ENCODE measurements around the gene CHMP6.

CHMP6 gene

DNA sequence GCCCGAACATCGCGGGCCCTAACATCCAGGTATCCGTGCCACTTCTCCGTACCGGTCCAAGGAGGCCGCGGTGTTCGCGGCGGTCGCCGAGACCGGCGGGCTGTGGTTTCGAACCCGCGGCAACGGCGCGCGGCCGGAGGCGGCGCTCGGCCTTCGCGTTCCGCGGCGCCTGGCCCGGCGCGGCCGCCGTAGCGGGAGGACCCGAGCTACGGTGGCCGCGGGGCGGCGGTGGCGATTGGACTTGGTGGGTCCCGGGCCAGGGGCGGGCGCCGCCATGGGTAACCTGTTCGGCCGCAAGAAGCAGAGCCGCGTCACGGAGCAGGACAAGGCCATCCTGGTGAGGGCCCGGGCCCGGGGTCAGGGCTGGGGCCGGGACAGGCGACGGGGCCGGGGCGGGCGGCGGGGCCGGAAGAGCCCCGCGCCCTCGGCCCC lies at the start of gene CHMP6:
TSS of gene CHMP6 (plus strand) at position 197 of the 432 bp plus-strand sequence. CDS start at position 275, 78 bp downstream.
- peak; percentile 91 for DNase-seq (ENCODE audit: low spot score)

DNA sequence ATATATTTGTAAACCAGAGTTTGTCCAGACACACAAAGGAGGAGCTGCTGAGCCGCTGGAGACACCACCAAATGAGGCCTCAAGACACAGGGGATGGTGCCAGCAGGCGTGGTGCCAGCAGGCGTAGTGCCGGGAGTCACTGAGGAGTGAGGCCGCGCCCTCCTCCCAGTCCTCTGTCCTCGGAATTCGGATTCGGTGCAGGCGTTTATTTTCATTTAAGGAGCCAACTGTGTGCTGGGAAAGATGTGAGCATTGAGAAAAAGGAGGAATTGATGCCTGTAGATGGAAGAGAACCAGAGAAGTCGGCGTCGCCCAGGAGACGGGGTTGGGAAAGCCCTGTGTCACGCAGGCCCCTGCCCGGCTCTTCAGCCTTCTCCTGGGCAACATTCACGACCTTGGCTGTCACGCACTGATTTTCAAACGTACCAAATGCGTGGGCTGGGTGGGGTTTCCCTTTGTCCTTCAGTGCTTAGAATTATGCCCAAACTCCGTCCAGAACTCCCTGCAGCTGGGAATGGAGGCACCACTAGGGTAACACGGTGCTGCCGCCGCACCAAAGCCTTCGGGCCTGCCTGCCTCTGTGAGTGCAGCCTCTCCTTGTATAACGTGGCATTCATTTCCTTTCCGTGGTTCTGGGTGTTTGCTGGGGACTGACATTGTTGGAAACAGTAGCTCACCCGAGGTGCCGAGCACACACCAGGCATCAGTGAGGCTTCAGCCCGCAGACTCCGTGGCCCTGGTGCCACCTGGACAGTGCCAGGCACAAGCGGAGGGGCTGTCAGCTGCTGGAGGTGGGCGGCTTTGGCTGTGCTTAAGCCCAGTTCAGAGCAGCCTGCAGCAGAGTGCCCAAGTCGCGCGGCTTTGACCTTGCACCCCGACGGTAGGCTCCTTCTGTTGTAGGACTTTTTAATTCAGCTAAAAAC lies 49.0 kb upstream of the CHMP6 start:
- peak; percentile 86 for DNase-seq (ENCODE audit: low spot score)

DNA sequence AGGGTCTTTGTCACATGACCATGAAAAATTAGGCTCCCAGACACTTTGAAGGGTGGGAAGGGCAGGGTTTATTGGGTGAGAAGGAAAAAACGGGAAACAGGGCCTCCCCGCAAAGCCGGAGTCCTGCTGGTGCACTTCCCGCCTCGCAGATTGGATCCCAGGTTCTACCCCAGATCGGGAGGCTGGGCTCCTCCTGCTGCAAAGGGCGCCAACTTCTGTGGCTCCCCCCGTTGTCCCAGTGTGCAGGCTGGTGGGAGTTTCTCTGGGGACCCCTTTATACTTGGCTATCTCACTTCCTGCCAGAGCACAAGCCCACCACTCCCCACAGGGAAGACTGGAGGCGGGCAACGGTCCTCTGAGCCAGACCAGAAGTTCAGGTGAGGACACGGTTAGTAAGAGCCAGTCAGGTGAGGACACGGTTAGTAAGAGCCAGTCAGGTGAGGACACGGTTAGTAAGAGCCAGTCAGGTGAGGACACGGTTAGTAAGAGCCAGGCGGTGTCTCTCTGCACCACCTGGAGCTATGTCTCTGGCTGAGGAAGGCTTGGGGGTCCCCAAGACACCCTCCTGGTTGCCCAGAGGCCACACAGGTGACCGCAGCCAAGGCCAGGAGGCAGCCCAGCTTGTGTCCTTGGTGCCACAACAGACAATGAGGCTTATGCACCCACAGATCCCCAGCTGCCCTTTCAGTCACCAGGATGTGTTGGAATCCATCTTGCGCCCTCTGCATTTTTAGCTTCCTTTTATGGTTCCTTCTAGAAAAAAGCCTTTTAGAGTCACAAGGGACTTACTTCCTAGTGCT lies 48.1 kb upstream of the CHMP6 start:
- DNase-seq (ENCODE audit: low spot score): no peak

DNA sequence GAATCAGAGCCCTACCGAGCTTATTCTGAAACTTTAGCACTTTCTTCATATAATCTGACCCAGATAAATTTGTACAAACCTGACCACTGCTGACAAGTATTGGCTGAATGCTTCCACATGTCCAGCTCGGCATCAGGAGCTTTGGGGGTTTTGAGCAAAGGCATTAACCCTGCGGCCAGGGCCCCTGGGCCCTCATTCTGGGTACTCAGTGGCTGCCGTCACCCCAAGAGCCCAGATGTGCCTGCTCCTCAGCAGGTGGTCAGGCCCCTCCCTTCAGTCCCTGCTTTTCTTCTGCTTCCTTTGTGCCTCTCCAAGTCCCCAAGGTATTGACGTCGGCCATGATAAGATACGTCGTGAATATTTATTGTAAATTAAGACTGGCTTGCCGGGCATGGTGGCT lies 47.3 kb upstream of the CHMP6 start:
- DNase-seq (ENCODE audit: low spot score): no peak

- DNase-seq (ENCODE audit: low spot score): no peak
These were observed 45.9 kb upstream of the CHMP6 start for GRCh38 chr17:80945736-80946135.

DNA sequence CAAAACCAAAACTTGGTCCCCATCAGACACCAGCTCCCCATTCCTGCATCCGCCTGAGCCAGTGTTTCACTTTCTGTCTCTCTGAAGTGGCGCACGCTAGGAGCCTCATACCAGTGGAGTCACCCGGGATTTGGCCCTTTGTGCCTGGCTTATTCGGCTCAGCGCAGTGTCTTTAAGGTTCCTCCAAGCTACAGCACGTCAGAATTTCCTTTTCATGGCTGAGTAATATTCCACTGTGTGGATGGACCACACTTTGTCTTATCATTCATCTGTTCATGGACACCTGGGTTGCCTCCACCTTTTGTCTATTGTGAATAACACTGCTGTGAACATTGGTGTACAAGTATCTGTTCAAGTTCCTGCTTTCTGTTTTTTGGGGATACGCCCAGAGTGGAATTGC lies 45.2 kb upstream of the CHMP6 start:
- no peak for DNase-seq (ENCODE audit: low spot score)

DNA sequence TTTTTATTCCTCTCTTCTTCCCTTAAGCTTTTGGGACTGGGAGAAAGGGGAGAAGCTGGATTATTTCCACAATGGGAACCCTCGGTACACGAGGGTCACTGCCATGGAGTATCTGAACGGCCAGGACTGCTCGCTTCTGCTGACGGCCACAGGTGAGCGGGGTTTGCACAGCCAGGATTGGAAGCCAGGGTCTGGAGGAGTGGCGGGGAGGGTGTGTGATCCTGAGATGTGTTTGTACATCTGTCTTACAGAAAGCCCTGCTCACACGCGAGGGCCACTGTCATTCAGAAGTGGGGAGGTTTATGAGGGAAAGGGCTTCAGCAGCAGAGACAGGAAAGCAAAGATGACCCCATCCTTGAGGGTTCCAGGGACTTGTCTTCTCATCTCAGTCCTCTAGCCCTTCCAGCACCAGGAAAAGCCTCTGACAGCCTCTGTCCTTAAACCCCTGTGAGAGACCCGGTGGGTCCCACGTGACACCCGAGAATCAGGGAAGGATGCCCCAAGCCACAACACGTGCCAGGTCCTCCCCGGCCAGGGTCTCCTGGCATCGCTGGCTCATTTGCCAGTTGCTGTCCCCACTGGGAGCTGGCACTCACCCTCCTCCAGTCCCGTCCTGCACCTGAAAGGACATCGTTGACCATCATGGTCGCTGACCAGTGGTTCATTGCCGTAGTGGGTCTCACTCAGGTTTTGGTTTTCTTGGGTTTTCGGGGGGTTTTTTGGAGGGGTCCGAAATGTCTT lies 44.3 kb upstream of the CHMP6 start:
- DNase-seq (ENCODE audit: low spot score): no peak

DNA sequence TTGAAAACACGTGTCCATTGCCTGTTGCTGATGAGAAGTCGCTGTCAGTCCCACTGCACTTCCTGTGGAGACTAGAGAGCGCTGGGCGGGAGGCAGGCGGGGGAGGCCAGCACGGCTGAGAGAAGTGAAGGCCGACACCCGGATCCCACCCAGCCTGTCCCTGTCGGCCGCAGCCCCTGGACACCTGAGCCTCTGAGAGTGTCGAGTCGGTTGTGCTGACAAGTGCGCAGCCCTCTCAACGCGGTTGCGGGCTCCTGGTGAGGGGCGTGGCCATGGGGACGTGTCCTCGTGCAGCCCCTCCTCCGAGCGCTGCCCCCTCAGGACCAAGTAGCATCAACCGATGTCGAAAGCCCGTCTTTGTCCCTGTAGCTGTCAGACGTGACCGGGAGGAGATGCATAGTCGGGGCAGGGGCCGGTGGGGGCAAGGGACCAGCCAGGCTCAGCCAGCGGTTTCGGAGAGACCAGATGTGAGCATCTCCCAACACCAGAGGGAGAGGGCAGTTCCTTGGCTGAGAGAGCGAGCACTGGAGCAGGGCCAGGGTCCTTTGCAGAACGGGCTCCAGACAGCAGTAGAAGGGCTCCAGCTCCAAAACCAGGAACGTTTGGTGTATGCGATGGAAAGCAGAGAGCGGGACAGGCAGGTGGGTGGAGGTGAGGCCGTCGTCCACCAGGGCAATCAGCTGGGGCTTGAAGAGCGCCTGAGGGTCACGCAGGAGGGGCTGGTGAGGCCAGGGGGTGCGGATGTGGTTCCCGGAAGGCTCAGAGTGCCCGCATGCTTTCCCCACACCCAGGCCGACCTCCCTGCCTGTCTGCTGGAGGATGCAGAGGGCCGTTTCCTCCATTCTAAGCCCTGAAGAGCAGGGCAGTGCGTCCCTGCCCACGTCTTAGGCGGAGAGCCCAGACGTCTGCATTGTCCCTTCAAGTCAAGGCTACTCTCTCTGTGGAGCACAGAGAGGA lies 43.3 kb upstream of the CHMP6 start:
- DNase-seq (ENCODE audit: low spot score): no peak

- no peak for DNase-seq (ENCODE audit: low spot score)
These were observed 42.6 kb upstream of the CHMP6 start for GRCh38 chr17:80948976-80949450.

DNA sequence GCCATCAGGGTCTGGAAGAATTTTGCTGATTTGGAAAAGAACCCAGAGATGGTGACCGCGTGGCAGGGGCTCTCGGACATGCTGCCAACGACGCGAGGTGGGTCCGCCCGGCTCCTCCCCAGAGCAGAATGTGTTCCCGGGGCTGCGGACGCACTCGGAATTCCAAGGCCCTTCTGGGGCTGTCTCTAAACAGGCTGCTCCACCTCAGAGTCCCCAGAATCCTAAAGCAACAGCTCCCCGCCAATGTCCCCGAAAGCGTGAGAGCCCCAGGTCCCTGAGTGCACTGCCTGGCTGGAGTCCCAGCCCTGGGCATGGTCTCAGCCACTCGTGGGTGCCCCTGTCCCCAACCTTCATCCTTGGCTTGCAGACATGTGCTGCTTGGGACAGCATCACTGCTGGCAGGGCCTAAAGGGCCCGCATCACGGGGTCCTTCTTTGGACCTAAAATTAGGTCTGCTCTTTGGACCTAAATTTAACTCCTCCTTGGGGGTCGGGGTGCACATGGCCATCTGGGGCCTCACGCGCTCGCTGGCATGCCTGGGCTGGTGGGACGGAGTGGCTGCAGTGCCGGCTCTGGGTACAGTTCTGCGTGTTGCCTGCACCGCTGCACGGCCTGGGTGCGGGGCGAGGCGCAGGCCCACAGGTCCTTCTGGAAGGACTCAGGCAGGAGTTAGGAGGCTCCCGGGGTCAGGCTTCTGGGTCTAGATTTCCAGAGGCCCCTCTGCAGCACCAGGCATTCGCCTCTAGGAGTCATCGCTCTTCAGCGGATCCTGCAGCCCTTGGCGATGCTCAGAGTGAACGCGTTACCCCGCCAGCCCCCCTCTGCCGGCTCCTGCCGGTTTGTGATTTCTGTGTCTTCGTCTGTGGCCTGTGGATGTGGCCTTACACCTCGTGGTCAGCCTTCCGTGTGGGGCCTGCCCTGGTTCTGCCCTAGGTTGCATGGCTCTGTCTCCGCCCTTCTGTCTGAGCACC lies 41.9 kb upstream of the CHMP6 start:
- DNase-seq (ENCODE audit: low spot score): no peak

DNA sequence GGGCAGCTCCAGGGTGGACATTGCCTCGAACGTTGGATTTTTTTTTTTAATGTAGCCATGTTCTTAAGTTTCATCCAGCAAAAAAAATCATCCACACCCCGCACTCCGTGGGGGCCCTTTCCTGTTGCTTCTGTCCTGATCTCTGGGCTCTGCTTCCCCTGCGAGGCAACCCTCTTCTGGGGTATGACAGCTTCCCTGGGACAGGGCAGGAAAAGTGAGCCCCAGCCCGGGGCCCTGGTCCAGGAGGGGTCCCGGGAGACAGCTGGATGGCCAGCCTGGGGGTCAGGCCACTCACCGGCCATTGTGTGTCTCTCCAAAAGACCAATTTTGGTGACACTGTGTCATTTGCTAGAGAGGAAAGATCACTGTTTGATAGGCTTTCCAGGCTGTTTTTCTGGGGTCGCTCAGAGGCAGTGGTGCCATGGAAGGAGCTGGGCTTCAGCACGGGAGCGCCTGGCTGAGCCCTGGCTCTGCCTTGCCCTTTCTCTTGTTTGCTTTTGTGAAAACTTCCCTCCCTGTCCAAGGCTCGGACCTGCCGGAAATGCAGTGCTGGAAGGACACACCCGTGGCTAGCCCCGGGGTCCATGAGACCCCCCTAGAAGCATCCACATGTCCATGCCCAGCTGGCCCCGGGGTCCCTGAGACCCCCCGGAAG lies 41.0 kb upstream of the CHMP6 start:
- no peak for DNase-seq (ENCODE audit: low spot score)

DNA sequence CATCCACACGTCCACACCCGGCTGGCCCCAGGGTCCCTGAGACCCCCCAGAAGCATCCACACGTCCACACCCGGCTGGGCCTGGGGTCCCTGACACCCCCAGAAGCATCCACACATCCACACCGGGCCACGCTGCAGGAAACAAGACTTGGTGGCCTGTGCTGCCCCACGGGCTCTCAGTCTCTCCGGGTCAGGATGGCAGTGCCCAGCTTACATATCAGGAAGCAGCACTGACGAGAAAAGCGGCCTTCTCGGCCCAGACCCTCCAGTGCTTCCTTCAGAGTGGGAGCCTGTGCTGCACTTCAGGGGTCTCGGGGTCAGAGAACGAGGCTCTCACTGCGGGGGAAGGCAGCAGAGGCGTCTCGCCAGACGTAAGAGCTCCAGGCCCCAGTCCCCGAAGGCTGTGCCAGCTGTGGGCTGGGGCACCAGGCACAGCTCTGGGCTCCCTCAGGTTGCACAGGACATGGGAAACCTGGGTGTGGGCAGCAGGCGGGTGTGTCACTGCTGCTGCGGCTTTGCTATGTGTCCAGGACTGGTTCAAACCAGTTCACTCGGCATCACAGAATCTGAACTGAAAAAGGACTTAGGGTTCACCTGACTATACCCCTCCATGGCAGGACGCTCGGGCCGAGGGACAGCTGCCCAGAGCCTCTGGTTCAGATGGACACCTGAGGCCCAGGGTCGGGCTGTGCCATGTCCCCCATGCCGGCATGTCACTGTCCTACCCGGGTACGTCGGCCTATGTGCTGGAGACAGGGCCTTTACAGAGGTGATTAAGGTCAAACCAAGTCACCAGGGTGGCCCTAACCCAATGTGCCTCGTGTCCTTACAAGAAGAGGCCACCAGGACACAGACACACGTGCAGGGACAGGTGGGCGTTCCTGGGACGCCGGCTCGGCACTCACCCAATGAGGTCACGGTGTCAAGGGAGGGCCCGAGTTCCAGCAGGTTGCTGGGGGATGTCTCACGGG lies 40.2 kb upstream of the CHMP6 start:
- no peak for DNase-seq (ENCODE audit: low spot score)

DNA sequence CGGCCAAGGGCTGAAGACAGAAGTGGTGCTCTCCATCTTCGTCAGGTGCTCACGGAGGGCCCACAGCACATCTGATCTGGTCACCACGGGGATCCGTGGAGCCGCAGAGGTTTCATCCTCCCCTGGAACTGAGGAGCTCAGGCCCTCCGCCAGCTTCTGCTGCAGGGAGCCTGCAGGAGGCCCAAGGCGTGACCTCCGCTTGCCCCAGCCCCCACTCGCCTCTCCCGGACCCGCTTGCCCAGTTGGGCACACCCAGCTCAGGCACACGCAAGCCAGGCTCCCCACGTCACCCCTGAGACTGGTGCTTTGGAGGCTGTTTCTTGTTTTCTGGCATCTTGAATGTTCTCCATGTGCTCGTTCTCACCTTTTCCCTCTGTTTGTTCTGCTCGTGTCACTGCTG lies 39.4 kb upstream of the CHMP6 start:
- no peak for DNase-seq (ENCODE audit: low spot score)

DNA sequence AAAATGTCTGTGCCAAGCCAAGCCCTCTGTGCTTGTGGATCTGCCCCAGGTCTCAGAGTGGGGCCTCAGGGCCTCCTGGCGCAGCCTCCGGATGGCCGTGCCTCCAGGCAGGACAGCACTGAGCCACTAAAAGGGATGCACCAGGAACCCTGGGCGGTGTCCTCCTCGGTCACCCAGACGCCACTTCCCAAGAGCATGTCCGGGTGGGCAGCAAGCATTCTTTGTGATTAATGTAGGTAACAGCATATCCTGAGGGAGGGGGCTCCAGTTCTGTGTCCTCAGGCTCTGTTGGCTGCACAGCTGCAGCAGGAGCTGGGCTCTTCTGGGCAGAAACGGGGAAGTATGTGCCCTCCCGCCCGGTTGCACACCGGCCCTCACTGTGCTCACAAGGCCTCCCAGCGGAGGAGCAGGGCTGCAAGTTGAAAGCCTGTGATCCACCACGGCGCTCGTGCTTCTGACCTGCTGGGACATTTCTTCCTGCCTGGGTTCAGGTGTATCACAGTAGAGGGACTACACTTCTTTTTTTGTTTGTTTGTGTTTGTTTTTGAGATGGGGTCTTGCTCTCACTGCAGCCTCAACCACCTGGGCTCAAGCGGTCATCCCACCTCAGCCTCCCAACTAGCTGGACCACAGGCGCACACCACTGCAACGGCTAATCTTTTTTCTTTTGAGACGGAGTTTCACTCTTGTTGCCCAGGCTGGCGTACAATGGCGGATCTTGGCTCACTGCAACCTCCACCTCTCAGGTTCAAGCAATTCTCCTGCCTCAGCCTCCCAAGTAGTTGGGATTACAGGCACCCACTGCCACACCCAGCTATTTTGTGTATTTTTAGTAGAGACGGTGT lies 37.9 kb upstream of the CHMP6 start:
- DNase-seq (ENCODE audit: low spot score): no peak

- DNase-seq (ENCODE audit: low spot score): no peak
These were observed 36.6 kb upstream of the CHMP6 start for GRCh38 chr17:80955078-80955477.

- no peak for DNase-seq (ENCODE audit: low spot score)
These were observed 35.9 kb upstream of the CHMP6 start for GRCh38 chr17:80955671-80956280.
